Stimulated activated memory B cell treated with anti-CD40 and anti-IgM and Interleukin-4, amounts not matched to agents 10 μg/mL and 1 μg/mL and 100 μg/mL, for 72 hours (primary cell): ENCODE measurements around the gene MYOM3.

Experiments
- ATAC-seq: fragments of 150-1000 bp; cut with Tn5 transposase; 2 replicates; pipeline ENCODE4 v1.10.0; 2021
- H3K27ac Mint-ChIP-seq: one replicate; pipeline ENCODE4 v1.8.0; 2022; ENCODE audit warnings: mild to moderate bottlenecking, mixed read lengths
- H3K27me3 Mint-ChIP-seq: one replicate; pipeline ENCODE4 v1.8.0; 2022; ENCODE audit warnings: mixed read lengths
- H3K36me3 Mint-ChIP-seq: one replicate; pipeline ENCODE4 v1.8.0; 2022; ENCODE audit warnings: mixed read lengths
- H3K4me1 Mint-ChIP-seq: one replicate; pipeline ENCODE4 v1.8.0; 2022; ENCODE audit warnings: mixed read lengths
- H3K4me3 Mint-ChIP-seq: one replicate; pipeline ENCODE4 v1.8.0; 2022; ENCODE audit warnings: mild to moderate bottlenecking, moderate library complexity, mixed read lengths
- H3K9me3 Mint-ChIP-seq: one replicate; pipeline ENCODE4 v1.8.0; 2022; ENCODE audit warnings: mixed read lengths

MYOM3 gene

DNA sequence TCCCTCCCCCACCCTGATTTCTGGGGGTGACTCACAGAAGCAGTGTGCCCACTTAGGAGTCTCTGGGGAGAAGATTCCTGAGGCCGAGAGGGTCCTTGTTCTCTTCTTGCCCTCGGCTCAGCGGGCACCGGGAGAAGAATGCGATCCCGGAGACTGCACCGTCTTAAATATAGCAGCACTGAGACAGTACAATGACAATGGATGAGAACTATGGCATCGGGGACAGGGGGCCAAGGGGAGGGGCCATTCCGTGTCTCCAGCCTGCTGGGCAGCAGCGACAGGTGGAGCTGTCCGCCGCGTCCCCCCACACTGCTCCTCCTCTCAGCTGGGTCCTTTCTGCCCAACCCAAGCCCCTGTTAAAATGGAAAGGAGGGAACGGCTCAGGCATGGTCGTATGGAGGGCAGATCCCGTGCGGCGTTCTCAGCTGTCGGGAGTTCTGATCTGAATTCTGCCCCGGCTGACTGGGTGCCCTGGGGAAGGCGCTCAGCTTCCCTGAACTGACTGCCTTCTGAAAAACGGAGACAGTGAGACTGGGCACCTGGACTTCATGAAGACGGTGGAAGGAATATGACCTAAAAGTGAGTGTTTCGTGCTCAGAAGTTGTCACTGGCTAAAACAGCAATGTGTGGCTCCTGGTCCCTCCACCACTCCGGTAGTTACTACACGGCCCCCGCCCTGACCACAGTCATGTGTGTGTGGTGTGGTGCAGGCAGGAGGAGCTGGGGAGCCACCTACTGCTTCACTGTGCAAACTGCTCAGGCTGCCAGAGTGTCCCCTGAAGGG lies at the start of gene MYOM3:
TSS of gene MYOM3 (minus strand) at position 140 of the 784 bp plus-strand sequence. CDS start 3,499 bp downstream, outside the sequence.
- Mint-ChIP-seq H3K27me3 (peaks cover 54% of the 10 kb centered on the region), H3K4me1 (peaks cover 11% of the 10 kb centered on the region), H3K9me3 (no peaks in the 10 kb centered on the region), H3K27ac (no peak within 1 kb of the TSS), H3K4me3 (peak within 1 kb of the TSS; percentile 3), H3K36me3 (no peaks in the 10 kb centered on the region)
- ATAC-seq = peak; percentile 81

DNA sequence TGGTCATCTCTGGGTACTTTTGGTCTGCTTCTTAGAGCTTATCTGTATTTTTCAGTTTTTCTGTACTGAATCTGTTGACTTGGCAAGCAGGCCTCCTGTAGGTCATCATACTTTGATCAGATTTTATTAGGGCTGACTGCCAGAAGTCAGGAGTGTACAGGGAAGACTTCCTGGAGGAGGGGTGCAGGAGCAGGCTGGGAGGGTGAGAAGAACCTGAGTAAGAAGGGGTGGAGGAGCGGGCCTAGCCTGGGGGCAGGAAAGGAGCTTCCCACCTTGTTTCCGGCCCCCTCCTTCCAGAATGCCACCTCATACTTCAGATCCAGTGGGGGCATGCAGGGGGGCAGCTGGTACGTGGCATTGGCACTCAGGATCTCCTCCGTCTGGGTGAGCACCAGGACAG lies 49.3 kb upstream of the MYOM3 start:
- peaks cover 83% of the 10 kb centered on the region for H3K36me3 Mint-ChIP-seq
- H3K4me3 Mint-ChIP-seq = no peak overlapping the region
- H3K4me1 Mint-ChIP-seq = peaks cover 2% of the 10 kb centered on the region
- H3K9me3 Mint-ChIP-seq = no peaks in the 10 kb centered on the region
- no peak for ATAC-seq
- H3K27me3 Mint-ChIP-seq = no peaks in the 10 kb centered on the region
- H3K27ac Mint-ChIP-seq = no peak overlapping the region

DNA sequence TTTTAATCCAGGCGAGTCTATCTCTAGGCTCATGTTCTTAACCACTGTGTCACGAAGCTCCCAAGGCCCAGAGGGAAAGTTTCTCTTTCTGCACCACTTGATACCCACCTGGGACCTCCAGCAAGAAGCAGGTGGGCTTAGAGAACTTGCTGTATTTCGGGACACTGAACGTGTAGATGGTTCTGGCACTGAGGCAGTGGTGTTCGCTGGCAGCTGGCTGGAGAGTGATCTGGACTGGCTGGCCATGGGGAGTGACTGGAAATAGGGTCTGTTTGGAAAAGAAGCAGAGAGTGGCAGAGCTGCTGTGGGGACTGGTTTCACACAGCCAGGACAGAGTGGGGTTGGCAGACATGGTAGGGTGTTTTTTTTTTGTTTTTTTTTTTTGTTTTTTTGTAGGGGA lies 47.4 kb upstream of the MYOM3 start:
- no peak for ATAC-seq
- Mint-ChIP-seq H3K4me1 (peaks cover 18% of the 10 kb centered on the region), H3K36me3 (peaks cover 75% of the 10 kb centered on the region), H3K27ac (no peak overlapping the region), H3K4me3 (no peak overlapping the region), H3K27me3 (no peaks in the 10 kb centered on the region), H3K9me3 (no peaks in the 10 kb centered on the region)

DNA sequence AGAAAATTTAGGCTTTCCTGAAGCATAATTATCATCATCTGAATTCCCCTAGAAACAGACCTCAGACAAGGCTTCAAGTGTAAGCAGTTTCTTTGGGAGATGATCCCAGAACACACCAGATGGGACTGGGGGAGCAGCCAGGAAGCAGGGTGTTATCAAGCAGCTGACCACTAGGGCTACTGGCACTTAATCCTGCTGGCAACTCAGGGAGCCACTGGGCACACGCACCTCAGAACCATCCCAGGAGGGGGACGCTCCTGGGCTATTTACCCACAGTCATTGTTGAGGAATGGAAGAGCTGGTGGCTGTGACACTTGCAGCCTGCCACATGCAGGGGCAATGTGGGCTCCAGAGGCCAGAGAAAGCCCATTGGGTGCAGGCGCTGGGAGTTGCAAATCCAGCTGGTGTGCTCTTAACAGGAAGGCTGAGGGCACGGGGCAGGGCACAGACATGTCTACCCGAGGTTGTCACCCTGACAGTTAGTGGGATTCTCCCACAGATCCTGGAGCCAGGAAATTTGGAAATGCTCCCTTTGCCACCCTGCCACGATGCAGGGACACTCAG lies 46.1 kb upstream of the MYOM3 start:
- H3K27ac Mint-ChIP-seq = no peak overlapping the region
- H3K9me3 Mint-ChIP-seq = no peaks in the 10 kb centered on the region
- no peaks in the 10 kb centered on the region for H3K27me3 Mint-ChIP-seq
- H3K4me3 Mint-ChIP-seq = no peak overlapping the region
- peaks cover 67% of the 10 kb centered on the region for H3K36me3 Mint-ChIP-seq
- H3K4me1 Mint-ChIP-seq = peaks cover 24% of the 10 kb centered on the region
- ATAC-seq = no peak

DNA sequence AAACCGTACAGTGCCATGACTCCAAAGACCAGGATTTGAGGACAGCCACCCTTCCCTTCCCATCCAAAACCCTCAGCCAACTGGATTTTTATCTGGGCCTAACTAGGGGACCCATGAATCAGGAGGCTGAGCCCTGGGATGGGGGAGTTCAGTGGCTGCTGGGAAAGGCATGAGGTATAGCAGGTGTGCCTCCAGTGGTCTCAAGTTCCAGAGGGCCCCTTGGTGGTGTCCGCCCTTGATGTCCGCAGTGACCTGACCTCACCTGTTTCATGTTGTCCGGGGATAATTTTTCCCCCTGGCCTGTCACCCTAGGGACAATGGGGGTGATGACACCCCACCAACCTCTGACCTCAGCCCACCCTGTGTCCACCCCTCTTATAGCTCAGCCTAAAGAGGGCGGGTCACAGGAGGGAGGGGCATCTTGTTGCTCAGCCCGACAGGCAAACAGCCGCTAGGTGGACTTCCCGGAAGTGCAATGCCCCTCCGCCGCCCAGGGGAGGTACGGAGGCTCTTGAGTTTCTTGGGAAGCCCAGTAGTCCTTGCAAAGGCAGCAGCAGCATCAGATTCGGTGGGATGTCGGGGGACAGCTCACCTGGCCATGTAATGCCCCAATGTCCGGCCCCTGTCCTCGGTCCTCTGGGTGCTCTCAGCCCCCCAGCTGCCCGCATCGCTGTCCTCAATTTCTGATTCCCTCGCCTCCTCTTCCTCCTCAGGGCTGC lies 44.8 kb upstream of the MYOM3 start:
- Mint-ChIP-seq H3K27me3 (no peaks in the 10 kb centered on the region), H3K4me1 (peaks cover 32% of the 10 kb centered on the region), H3K36me3 (peaks cover 54% of the 10 kb centered on the region), H3K9me3 (no peaks in the 10 kb centered on the region), H3K27ac (no peak overlapping the region), H3K4me3 (no peak overlapping the region)
- ATAC-seq = no peak

DNA sequence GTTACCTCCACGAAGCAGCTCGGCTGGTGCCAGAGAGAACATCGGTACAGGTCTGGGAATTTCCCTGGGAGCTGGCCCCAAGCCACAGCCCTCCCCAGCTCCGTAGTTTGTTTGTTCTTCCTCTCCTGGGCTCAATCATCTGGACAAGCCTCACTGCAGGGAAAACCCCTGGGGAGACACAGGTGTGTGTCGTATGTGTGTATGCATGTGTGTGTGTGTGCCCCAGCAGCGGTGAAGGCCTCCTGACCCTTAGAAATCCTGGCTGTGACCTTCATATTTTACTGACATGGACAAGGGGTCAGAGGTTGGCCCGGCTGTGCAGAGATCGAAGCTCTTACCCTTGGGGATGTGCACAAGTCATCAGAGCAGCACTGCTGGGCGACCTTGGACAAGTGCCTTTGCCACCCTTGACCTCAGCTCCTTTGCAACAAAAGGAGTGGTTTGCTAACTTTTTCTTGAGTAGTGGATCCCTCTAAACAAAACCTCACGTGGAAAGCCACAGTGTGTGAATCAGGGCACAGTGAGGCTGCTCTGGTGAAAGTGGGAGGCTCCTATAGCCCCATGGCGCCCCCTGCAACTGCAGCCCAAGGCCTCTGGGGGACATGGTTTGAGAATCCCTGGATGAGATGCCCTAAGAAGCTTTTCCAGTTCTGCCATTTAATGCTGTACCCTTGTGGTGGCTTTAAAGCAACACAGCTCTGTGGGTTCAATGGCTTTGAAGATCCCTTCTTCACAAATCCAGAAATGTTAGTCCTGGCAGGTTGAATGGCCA lies 43.3 kb upstream of the MYOM3 start:
- Mint-ChIP-seq H3K27me3 (no peaks in the 10 kb centered on the region), H3K4me3 (no peak overlapping the region), H3K4me1 (peaks cover 44% of the 10 kb centered on the region), H3K9me3 (no peaks in the 10 kb centered on the region), H3K36me3 (peaks cover 47% of the 10 kb centered on the region), H3K27ac (peak overlapping the region; percentile 67)
- ATAC-seq = no peak

DNA sequence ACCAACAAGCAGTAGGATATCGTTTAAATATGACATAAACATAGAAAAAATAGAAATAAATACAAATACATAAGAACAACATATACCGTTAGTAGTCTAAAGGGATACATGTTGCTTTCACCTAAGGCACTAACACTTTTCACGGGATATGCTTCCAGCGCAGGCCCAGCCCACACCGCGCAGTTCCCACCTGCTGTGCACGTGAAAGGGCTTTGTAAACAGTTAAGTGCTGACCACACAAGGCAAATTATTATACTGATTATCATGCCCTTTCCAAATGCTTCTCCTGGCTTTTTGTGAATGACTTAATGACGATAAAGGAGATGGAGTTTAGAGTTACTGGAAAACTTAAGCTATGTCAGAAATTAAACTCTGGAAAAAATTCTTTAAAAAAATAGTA lies 42.3 kb upstream of the MYOM3 start:
- peaks cover 48% of the 10 kb centered on the region for H3K4me1 Mint-ChIP-seq
- H3K9me3 Mint-ChIP-seq = no peaks in the 10 kb centered on the region
- no peak overlapping the region for H3K4me3 Mint-ChIP-seq
- no peak for ATAC-seq
- H3K27me3 Mint-ChIP-seq = no peaks in the 10 kb centered on the region
- peaks cover 39% of the 10 kb centered on the region for H3K36me3 Mint-ChIP-seq
- H3K27ac Mint-ChIP-seq = peak overlapping the region; percentile 67

DNA sequence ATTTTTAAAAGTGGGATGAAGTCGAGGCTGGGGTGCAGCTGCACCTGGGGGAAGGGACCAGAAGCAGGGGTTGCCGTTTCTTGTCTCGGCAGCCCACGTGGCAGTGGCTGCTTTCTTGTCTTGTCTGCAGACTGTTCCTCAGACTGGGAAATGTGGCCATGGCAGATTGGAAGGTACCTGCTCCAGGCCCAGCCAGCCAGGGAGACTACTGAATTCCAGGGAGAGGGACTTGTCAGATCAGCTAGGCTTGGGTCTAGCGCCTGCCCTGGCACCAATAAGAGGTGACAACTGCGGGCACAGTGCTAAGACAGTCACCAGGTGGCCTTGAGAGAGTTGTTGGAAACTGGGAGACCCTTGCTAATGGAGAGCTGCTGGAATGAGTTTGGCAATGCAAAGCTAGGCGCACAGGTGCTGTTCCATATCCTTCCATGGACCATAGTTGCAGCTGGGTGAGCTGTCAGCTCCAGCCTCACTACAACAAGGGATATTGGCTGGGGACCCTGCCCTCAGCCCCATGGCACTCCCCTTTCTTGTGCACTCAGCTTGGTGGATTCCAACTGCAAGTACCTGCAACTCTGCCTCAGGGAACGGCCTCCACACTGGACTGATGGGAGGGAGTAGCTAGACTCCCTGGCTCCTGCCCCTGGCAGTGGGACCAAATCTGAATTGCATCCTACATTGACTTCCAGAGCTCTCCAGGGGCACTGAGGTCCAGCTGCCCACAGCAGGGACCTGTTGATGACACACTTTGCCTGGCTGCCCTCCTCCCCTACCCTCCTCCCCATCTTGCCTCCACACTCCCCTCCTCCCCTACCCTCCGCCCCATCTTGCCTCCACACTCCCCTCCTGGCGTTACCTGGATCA lies 40.9 kb upstream of the MYOM3 start:
- no peak for ATAC-seq

DNA sequence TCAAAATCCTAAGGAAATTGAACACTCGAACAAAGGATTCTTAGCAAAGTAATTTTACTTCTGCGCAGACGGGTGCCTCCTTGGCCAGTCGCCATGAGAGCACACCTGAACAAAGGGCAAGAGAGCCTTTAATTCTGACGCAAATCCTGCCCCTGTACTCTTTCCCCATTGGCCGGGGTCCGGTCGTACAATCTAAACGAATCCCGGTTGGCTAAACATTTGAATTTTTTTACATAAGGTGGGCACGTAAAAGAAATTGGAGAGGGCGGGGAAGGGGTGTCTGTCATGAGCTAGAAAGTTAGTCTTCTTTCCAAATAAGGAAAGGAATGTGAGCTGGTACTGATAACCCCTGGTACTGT lies 39.2 kb upstream of the MYOM3 start:
- H3K27ac Mint-ChIP-seq = peak overlapping the region; percentile 2
- H3K9me3 Mint-ChIP-seq = no peaks in the 10 kb centered on the region
- ATAC-seq = no peak
- peaks cover 10% of the 10 kb centered on the region for H3K36me3 Mint-ChIP-seq
- no peak overlapping the region for H3K4me3 Mint-ChIP-seq
- peaks cover 7% of the 10 kb centered on the region for H3K27me3 Mint-ChIP-seq
- peaks cover 45% of the 10 kb centered on the region for H3K4me1 Mint-ChIP-seq

More for the DNA sequence above, 40.9 kb upstream of the MYOM3 start:
- no peaks in the 10 kb centered on the region for H3K9me3 Mint-ChIP-seq
- H3K4me3 Mint-ChIP-seq = no peak overlapping the region
- H3K4me1 Mint-ChIP-seq = peaks cover 48% of the 10 kb centered on the region
- peak overlapping the region; percentile 32 for H3K27ac Mint-ChIP-seq
- H3K27me3 Mint-ChIP-seq = no peaks in the 10 kb centered on the region
- peaks cover 25% of the 10 kb centered on the region for H3K36me3 Mint-ChIP-seq

DNA sequence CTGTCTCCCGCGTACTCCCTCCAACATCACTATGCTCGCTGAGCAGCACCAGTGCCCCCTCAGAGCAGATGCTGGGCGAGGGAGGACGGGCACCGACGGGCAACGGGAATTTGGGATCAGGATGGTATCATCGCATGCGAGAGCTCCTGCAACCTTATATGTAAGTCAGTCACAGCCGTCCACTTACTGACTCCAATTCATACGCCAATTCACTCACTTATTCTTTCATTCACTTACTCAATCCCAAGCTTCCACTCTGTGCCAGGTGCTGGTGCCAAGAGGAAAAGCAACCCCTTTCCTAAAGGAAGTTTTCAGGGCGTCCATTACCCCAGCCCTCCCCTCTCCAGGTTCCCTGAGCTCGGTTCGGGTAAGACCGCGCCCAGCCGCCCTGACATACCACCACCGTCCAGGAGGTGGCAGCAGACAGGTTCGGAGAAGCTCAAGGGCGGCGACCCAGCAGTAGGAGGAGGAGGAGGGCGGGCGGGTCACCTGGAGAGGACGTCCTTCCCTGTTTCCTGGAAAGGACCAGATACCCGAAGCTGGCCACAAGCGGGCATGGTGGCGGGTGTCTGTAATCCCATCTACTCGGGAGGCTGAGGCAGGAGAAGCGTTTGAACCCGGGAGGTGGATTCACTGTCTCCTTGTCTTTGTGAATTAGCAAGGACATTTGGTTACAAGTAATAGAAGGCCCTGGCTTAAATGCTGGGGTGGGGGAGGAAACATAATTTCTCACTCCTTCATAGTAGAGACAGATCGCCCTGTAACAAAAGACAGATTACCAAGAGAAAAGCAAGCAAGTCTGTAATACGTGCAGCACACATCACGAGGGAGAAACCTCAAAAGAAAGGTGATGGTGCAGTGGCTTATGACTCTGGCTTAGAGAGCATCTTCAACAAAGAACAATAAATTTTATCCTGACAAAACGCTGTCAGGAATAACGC lies 38.6 kb upstream of the MYOM3 start:
- peaks cover 6% of the 10 kb centered on the region for H3K36me3 Mint-ChIP-seq
- H3K27ac Mint-ChIP-seq = peak overlapping the region; percentile 2
- H3K4me3 Mint-ChIP-seq = peak overlapping the region; percentile 52
- no peaks in the 10 kb centered on the region for H3K9me3 Mint-ChIP-seq
- peak; percentile 92 for ATAC-seq
- peaks cover 39% of the 10 kb centered on the region for H3K4me1 Mint-ChIP-seq
- peaks cover 10% of the 10 kb centered on the region for H3K27me3 Mint-ChIP-seq

DNA sequence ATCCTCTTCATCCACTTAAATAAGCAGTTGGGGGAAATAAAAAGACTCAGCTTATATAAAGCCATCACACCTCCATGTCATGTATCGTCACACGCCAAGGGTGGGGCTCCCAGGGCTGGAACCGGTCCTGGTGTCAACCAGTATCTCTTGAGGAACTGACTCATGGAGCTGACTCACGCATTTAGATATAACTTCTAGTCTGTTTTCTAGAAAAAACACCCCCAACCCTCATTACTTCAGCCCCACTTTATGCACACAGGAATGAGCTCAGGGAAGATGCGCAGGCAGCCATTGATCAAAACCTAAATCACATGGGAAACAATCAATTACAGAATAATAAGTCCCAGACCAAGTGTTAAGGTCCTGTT lies 37.9 kb upstream of the MYOM3 start:
- peaks cover 2% of the 10 kb centered on the region for H3K36me3 Mint-ChIP-seq
- peak overlapping the region; percentile 2 for H3K27ac Mint-ChIP-seq
- H3K27me3 Mint-ChIP-seq = peaks cover 12% of the 10 kb centered on the region
- no peak for ATAC-seq
- no peak overlapping the region for H3K4me3 Mint-ChIP-seq
- H3K4me1 Mint-ChIP-seq = peaks cover 32% of the 10 kb centered on the region
- H3K9me3 Mint-ChIP-seq = no peaks in the 10 kb centered on the region

DNA sequence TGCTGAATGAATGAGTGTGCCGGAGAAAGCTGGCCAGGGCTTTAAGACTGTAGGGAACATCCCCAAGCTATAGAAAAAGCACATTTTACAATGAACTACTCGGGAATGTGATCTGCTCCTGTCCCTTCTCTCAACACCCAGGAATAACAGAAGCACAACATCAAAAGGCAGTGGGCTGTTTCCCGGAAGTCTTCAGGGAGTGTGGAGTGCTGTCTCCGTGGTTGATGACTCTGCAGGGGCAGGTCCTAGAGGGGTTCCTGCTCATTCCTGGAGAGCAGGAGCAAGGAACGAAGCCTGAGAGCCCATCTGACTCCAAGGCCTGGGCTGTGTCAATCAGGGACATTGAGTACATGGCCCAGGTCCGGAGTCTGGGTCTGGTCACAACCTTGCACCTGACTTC lies 35.9 kb upstream of the MYOM3 start:
- Mint-ChIP-seq H3K27me3 (peaks cover 18% of the 10 kb centered on the region), H3K4me3 (no peak overlapping the region), H3K9me3 (no peaks in the 10 kb centered on the region), H3K4me1 (peaks cover 23% of the 10 kb centered on the region), H3K27ac (no peak overlapping the region), H3K36me3 (no peaks in the 10 kb centered on the region)
- no peak for ATAC-seq

DNA sequence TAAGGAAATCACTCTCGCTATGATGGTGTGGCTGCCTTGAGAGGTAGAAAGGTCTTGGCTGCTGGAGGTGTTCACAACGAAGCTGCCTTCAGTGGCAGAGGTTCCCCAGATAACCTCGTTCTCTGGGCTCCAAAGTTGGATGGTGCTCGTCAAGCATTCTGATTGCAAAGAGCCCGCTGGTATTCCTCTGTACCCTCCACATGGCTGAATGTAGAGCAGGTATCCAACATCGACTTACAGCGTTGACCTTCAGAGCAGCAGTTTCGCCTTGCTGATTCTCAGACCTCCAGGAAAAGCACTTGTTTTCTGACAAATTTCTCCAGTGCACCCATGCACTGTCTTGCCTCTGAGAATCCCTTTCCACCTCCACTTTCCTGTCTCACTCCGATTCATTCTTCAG lies 35.3 kb upstream of the MYOM3 start:
- no peaks in the 10 kb centered on the region for H3K36me3 Mint-ChIP-seq
- no peak overlapping the region for H3K27ac Mint-ChIP-seq
- peaks cover 16% of the 10 kb centered on the region for H3K4me1 Mint-ChIP-seq
- H3K27me3 Mint-ChIP-seq = peaks cover 18% of the 10 kb centered on the region
- no peak for ATAC-seq
- H3K9me3 Mint-ChIP-seq = no peaks in the 10 kb centered on the region
- no peak overlapping the region for H3K4me3 Mint-ChIP-seq
